ENCODE measurements around the gene VIPR1.
"Not testable (repeated sequence)": the region's sequence is repeated elsewhere in the genome, so short reads cannot be mapped to it uniquely, and the experiment has no call there.

Gene VIPR1

GRCh38 chr3:42541079-42541478 lies 38.6 kb downstream of the VIPR1 start:
- FAIRE-seq (no peak), DNase-seq (ENCODE audit: insufficient read length) (no peak)
- TF ChIP-seq POLR2AphosphoS5 (IDR thresholded peaks at IDR 0.05; ENCODE audit: low read depth, low read length) = no peak
- no peak for TF ChIP-seq TAF1 (IDR thresholded peaks at IDR 0.05; ENCODE audit: borderline replicate concordance, low read depth, low read length)
- no peak for TF ChIP-seq POLR2A (IDR thresholded peaks at IDR 0.05; ENCODE audit: low read depth, low read length)

- TF ChIP-seq TAF1 (IDR thresholded peaks at IDR 0.05; ENCODE audit: borderline replicate concordance, low read depth, low read length) (no peak), POLR2A (IDR thresholded peaks at IDR 0.05; ENCODE audit: low read depth, low read length) (no peak), POLR2AphosphoS5 (IDR thresholded peaks at IDR 0.05; ENCODE audit: low read depth, low read length) (no peak)
- FAIRE-seq (no peak), DNase-seq (ENCODE audit: insufficient read length) (no peak)
These were observed 42.2 kb downstream of the VIPR1 start for GRCh38 chr3:42544492-42545283.

- no peak for FAIRE-seq
- no peak for DNase-seq (ENCODE audit: insufficient read length)
- no peak for TF ChIP-seq POLR2AphosphoS5 (IDR thresholded peaks at IDR 0.05; ENCODE audit: low read depth, low read length)
- no peak for TF ChIP-seq POLR2A (IDR thresholded peaks at IDR 0.05; ENCODE audit: low read depth, low read length)
- TF ChIP-seq TAF1 (IDR thresholded peaks at IDR 0.05; ENCODE audit: borderline replicate concordance, low read depth, low read length) = no peak
These were observed 42.9 kb downstream of the VIPR1 start for GRCh38 chr3:42545284-42545900.

GRCh38 chr3:42546691-42547213 lies 44.3 kb downstream of the VIPR1 start:
- DNase-seq (ENCODE audit: insufficient read length) (no peak), FAIRE-seq (no peak)
- TF ChIP-seq POLR2AphosphoS5 (IDR thresholded peaks at IDR 0.05; ENCODE audit: low read depth, low read length) (no peak), POLR2A (IDR thresholded peaks at IDR 0.05; ENCODE audit: low read depth, low read length) (no peak), TAF1 (IDR thresholded peaks at IDR 0.05; ENCODE audit: borderline replicate concordance, low read depth, low read length) (no peak)

GRCh38 chr3:42547401-42547945 lies 45.0 kb downstream of the VIPR1 start:
- FAIRE-seq (peak; percentile 79), DNase-seq (ENCODE audit: insufficient read length) (no peak)

GRCh38 chr3:42549131-42549530 lies 46.7 kb downstream of the VIPR1 start:
- DNase-seq (ENCODE audit: insufficient read length) (no peak), FAIRE-seq (no peak)
- TF ChIP-seq POLR2A (IDR thresholded peaks at IDR 0.05; ENCODE audit: low read depth, low read length) (no peak), TAF1 (IDR thresholded peaks at IDR 0.05; ENCODE audit: borderline replicate concordance, low read depth, low read length) (no peak), POLR2AphosphoS5 (IDR thresholded peaks at IDR 0.05; ENCODE audit: low read depth, low read length) (no peak; the same call in 1 of the 2 replicates)

More at GRCh38 chr3:42547401-42547945, 45.0 kb downstream of the VIPR1 start:
- no peak for TF ChIP-seq POLR2A (IDR thresholded peaks at IDR 0.05; ENCODE audit: low read depth, low read length)

- TF ChIP-seq POLR2A (IDR thresholded peaks at IDR 0.05; ENCODE audit: low read depth, low read length) (no peak), TAF1 (IDR thresholded peaks at IDR 0.05; ENCODE audit: borderline replicate concordance, low read depth, low read length) (no peak), POLR2AphosphoS5 (IDR thresholded peaks at IDR 0.05; ENCODE audit: low read depth, low read length) (no peak)
- DNase-seq (ENCODE audit: insufficient read length) (no peak), FAIRE-seq (no peak)
These were observed 47.8 kb downstream of the VIPR1 start for GRCh38 chr3:42550250-42550649.

GRCh38 chr3:42552830-42553229 lies 50.4 kb downstream of the VIPR1 start:
- no peak for DNase-seq (ENCODE audit: insufficient read length)
- TF ChIP-seq POLR2AphosphoS5 (IDR thresholded peaks at IDR 0.05; ENCODE audit: low read depth, low read length) (no peak), TAF1 (IDR thresholded peaks at IDR 0.05; ENCODE audit: borderline replicate concordance, low read depth, low read length) (no peak), POLR2A (IDR thresholded peaks at IDR 0.05; ENCODE audit: low read depth, low read length) (no peak)
- FAIRE-seq = no peak

- DNase-seq (ENCODE audit: insufficient read length) = no peak
- FAIRE-seq = no peak
- TF ChIP-seq TAF1 (IDR thresholded peaks at IDR 0.05; ENCODE audit: borderline replicate concordance, low read depth, low read length) = no peak
- TF ChIP-seq POLR2A (IDR thresholded peaks at IDR 0.05; ENCODE audit: low read depth, low read length) = no peak
- no peak for TF ChIP-seq POLR2AphosphoS5 (IDR thresholded peaks at IDR 0.05; ENCODE audit: low read depth, low read length)
These were observed 53.7 kb downstream of the VIPR1 start for GRCh38 chr3:42556089-42556632.

- DNase-seq (ENCODE audit: insufficient read length); FAIRE-seq: not testable (repeated sequence)
These were observed 54.4 kb downstream of the VIPR1 start for GRCh38 chr3:42556817-42557216.

- TF ChIP-seq POLR2A (IDR thresholded peaks at IDR 0.05; ENCODE audit: low read depth, low read length) (no peak), POLR2AphosphoS5 (IDR thresholded peaks at IDR 0.05; ENCODE audit: low read depth, low read length) (no peak), TAF1 (IDR thresholded peaks at IDR 0.05; ENCODE audit: borderline replicate concordance, low read depth, low read length) (no peak)
- FAIRE-seq (no peak), DNase-seq (ENCODE audit: insufficient read length) (no peak)
These were observed 55.4 kb downstream of the VIPR1 start for GRCh38 chr3:42557854-42558253.
